Fibroblast of gingiva (primary cell): ENCODE data around the gene CD207.

ENCODE experiments used
- DNase-seq: peaks from one replicate; pipeline ENCODE4 v3.0.0-alpha.2; 2011; ENCODE audit warnings: low read depth

The CD207 gene

GRCh38 chr2:70793450-70793849, 42.2 kb downstream of the CD207 start:
- no peak for DNase-seq

GRCh38 chr2:70790136-70790828, 45.3 kb downstream of the CD207 start, which contains the start of gene FIGLA:
TSS of gene FIGLA (minus strand) at chr2:70790643. CDS start at chr2:70790638, 5 bp downstream.
- DNase-seq: no peak

- peak; percentile 34 for DNase-seq
Observed at GRCh38 chr2:70789304-70790135, 46.1 kb downstream of the CD207 start.

GRCh38 chr2:70785137-70785911, 50.3 kb downstream of the CD207 start:
- DNase-seq: no peak

DNA sequence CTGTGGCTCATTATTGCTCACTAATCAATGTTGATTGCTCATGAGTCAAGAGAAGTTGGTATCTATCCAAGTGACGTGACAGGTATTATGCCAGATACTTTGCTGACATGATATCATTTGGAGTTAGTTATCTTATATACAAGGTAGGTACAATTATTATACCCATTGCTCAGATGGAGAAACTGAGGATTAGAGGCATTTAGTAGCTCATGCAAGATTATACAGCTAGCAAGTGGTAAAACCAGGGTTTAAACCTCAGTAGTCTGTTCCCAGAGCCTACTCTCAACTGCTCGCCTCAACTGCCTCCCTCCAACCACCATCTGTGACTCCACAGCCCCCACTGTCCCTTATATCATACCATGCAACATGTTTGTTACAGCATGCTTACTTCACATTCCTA, 51.3 kb downstream of the CD207 start:
- no peak for DNase-seq
